B cell (primary cell): Measurements from ENCODE around the gene DHX35. TPM values are rescaled to one million over a fixed set of nuclear protein-coding genes. Genes with fewer than 3 reads are reported as not detected.

Experiments used
- ATAC-seq: fragments of 200-7000 bp; cut with Tn5 transposase; one replicate; pipeline ENCODE4 v1.10.0; 2021; ENCODE audit warnings: low read depth, mild to moderate bottlenecking, moderate number of reproducible peaks, moderate library complexity
- CTCF ChIA-PET: fragments of 350-600 bp; sonication (Branson Sonifier 250); formaldehyde crosslinking; loops from one replicate; lab custom pipeline; 2021; ENCODE audit warnings: antibody characterized with exemption, inconsistent platforms; lab: Charles Lee
- POLR2A ChIA-PET: fragments of 350-600 bp; sonication (Branson Sonifier 250); formaldehyde crosslinking; loops from one replicate; lab custom pipeline; 2021; ENCODE audit warnings: antibody characterized with exemption; lab: Charles Lee
- DNase-seq: peaks from one replicate; pipeline ENCODE4 v3.0.0; 2013
- H2AFZ ChIP-seq: 2 replicates; pipeline ENCODE4 v1.6.1; 2012; ENCODE audit warnings: mild to moderate bottlenecking, low read depth, low read length; ENCODE audit not compliant: insufficient read depth, poor library complexity, severe bottlenecking
- H3K27ac ChIP-seq, 2 donors: 1 replicate in 1 of 2; 2 replicates in 1 of 2; pipeline ENCODE4 v1.5.1; 2012 to 2013; ENCODE audit warnings: low read length in 2 of 2, mild to moderate bottlenecking in 2 of 2, moderate library complexity in 1 of 2
- H3K27me3 ChIP-seq, 4 experiments: fragments of 200-600 bp in 1 of 4; sonication (generic) in 1 of 4; replicated peaks in 1 of 4; 1 replicate in 2 of 4; 2 replicates in 2 of 4; pipeline versions ENCODE4 v1.6.1 to v1.7.0; 2013 to 2016; ENCODE audit warnings: low read length in 3 of 4, mild to moderate bottlenecking in 2 of 4, mixed read lengths in 1 of 4, moderate library complexity in 1 of 4; ENCODE audit not compliant: insufficient read depth in 4 of 4, control insufficient read depth in 3 of 4; ENCODE audit errors: control extremely low read depth in 1 of 4
- H3K36me3 ChIP-seq, 2 experiments: replicated peaks in 1 of 2; 1 replicate in 1 of 2; 2 replicates in 1 of 2; pipeline versions ENCODE4 v1.6.1 to v1.7.1; 2013; ENCODE audit warnings: low read length in 1 of 2; ENCODE audit not compliant: insufficient read depth in 2 of 2, control insufficient read depth in 1 of 2; ENCODE audit errors: control extremely low read depth in 1 of 2, extremely low read depth in 1 of 2
- H3K4me1 ChIP-seq, 2 donors: fragments of 200-600 bp in 1 of 2; sonication (generic) in 1 of 2; 1 replicate in 1 of 2; 2 replicates in 1 of 2; pipeline versions ENCODE4 v1.5.1 to v1.6.1; 2013 to 2017; ENCODE audit warnings: low read length in 2 of 2; ENCODE audit not compliant: control insufficient read depth in 2 of 2, insufficient read depth in 2 of 2
- H3K4me2 ChIP-seq: replicated peaks from 2 replicates; pipeline ENCODE3; 2012; ENCODE audit warnings: mild to moderate bottlenecking, low read depth, low read length; ENCODE audit not compliant: poor library complexity, severe bottlenecking
- H3K4me3 ChIP-seq, 5 experiments: fragments of 200-600 bp in 1 of 5; sonication (generic) in 1 of 5; 1 replicate in 3 of 5; 2 replicates in 2 of 5; pipeline versions ENCODE4 v1.5.1 to v1.7.0; 2011 to 2016; ENCODE audit warnings: low read length in 4 of 5, mild to moderate bottlenecking in 4 of 5, low read depth in 2 of 5, control low read depth in 1 of 5, moderate library complexity in 1 of 5; ENCODE audit not compliant: insufficient read depth in 1 of 5; ENCODE audit errors: control extremely low read depth in 1 of 5, extremely low read depth in 1 of 5
- H3K79me2 ChIP-seq: fragments of 200-600 bp; sonication (generic); one replicate; pipeline ENCODE4 v1.6.0; 2016; ENCODE audit warnings: low read length; ENCODE audit not compliant: control insufficient read depth, insufficient read depth
- H3K9ac ChIP-seq: fragments of 200-600 bp; sonication (generic); 2 replicates; pipeline ENCODE4 v1.6.1; 2017; ENCODE audit warnings: mild to moderate bottlenecking, low read length, moderate library complexity
- H3K9me3 ChIP-seq, 3 donors: one replicate each; pipeline versions ENCODE4 v1.6.1 to v1.7.1; 2013; ENCODE audit warnings: low read length in 2 of 3; ENCODE audit not compliant: control insufficient read depth in 2 of 3, insufficient read depth in 1 of 3; ENCODE audit errors: control extremely low read depth in 1 of 3
- H4K20me1 ChIP-seq: 2 replicates; pipeline ENCODE4 v1.6.0; 2012; ENCODE audit warnings: mild to moderate bottlenecking, low read length; ENCODE audit not compliant: insufficient read depth, control insufficient read depth, poor library complexity, severe bottlenecking
- H3K27ac Mint-ChIP-seq: one replicate; pipeline ENCODE4 v1.8.0; 2021; ENCODE audit warnings: mixed read lengths
- H3K27me3 Mint-ChIP-seq: one replicate; pipeline ENCODE4 v1.8.0; 2021; ENCODE audit warnings: mixed read lengths
- H3K4me1 Mint-ChIP-seq: one replicate; pipeline ENCODE4 v1.8.0; 2021; ENCODE audit warnings: mixed read lengths
- H3K4me3 Mint-ChIP-seq: one replicate; pipeline ENCODE4 v1.8.0; 2021; ENCODE audit warnings: mixed read lengths
- H3K9me3 Mint-ChIP-seq: one replicate; pipeline ENCODE4 v1.8.0; 2022; ENCODE audit warnings: mixed read lengths; ENCODE audit not compliant: insufficient read depth
- CTCF ChIP-seq: fragments of 200-600 bp; IDR thresholded peaks from one replicate; pipeline ENCODE4 v1.8.0; 2022; ENCODE audit warnings: antibody characterized with exemption, mild to moderate bottlenecking
- EZH2 ChIP-seq: IDR thresholded peaks from 2 replicates; pipeline ENCODE4 v1.6.1; 2012; ENCODE audit warnings: borderline replicate concordance, low read depth, mild to moderate bottlenecking, moderate library complexity, low read length; ENCODE audit not compliant: insufficient read depth, poor library complexity, severe bottlenecking
- WGBS: methylation state at CpG from one replicate; pipeline ENCODE4 v1.1.5; 2013; ENCODE audit warnings: missing lambda C conversion rate; ENCODE audit not compliant: insufficient coverage; 5-methylcytosine and 5-hydroxymethylcytosine counted together
- intact Hi-C: fragments of 100-400 bp; cut with micrococcal nuclease; formaldehyde crosslinking; loops from one replicate; pipeline ENCODE4 v1.10.0; 2022
- polyA plus RNA-seq: library from polyadenylated mRNA; depleted of rRNA; stranded (reverse); fragments of >200 nt; gene quantifications from 2 replicates; pipeline ENCODE4 v1.2.3, GENCODE V29; 2012
- total RNA-seq, 2 donors: library from RNA; stranded (reverse); fragments of 120-200 nt in 1 of 2; gene quantifications; 1 replicate in 1 of 2; 2 replicates in 1 of 2; pipeline versions ENCODE4 v1.2.3 to v1.2.4, GENCODE V29; 2013 to 2022

DHX35 gene
- total and polyA plus RNA-seq, 2 donors (not counting 1 experiment from before 2014, with no cell fraction given) = 7.5 to 12.4 TPM

- POLR2A ChIA-PET = no interaction called here
- no peaks in the 10 kb centered on the region for H3K4me1 Mint-ChIP-seq
- no peaks in the 10 kb centered on the region for H3K36me3 ChIP-seq
- no peak overlapping the region for H3K4me3 ChIP-seq
- H3K79me2 ChIP-seq = no peaks in the 10 kb centered on the region
- H3K9me3 ChIP-seq = no peaks in the 10 kb centered on the region
- H3K27ac ChIP-seq = no peak overlapping the region
- no peak overlapping the region for H3K4me3 Mint-ChIP-seq
- WGBS = no CpG with 5 or more reads among the region's 8 CpGs
- H3K4me1 ChIP-seq = no peaks in the 10 kb centered on the region
- no peak overlapping the region for H3K27ac Mint-ChIP-seq
- H3K9ac ChIP-seq = no peak overlapping the region
- DNase-seq (no peak), ATAC-seq (no peak)
- no peak overlapping the region for H2AFZ ChIP-seq
- intact Hi-C loops = no loop called here
- H3K27me3 ChIP-seq = no peaks in the 10 kb centered on the region
- H3K9me3 Mint-ChIP-seq = no peaks in the 10 kb centered on the region
- no peak for TF ChIP-seq CTCF
- TF ChIP-seq EZH2 = no peak
- H3K4me2 ChIP-seq = no peak overlapping the region
- no peaks in the 10 kb centered on the region for H4K20me1 ChIP-seq
- H3K27me3 Mint-ChIP-seq = no peaks in the 10 kb centered on the region
- CTCF ChIA-PET = no interaction called here
Observed at GRCh38 chr20:38953630-38954340, 8.4 kb upstream of the DHX35 start.

- ChIA-PET CTCF (interaction anchor here (1.2 kb wide), 1 partner anchor 92 kb away, joined by 3 read pairs; no protein-coding TSS in a partner anchor), POLR2A (no interaction called here)
- Histone ChIP-seq H3K36me3 (no peaks in the 10 kb centered on the region), H3K9ac (no peak overlapping the region), H4K20me1 (no peaks in the 10 kb centered on the region), H3K4me2 (no peak overlapping the region), H3K27ac (no peak overlapping the region), H3K4me3 (no peak overlapping the region), H3K4me1 (peaks cover 6 to 7% of the 10 kb centered on the region in 2 donors), H3K27me3 (no peaks in the 10 kb centered on the region), H3K9me3 (no peaks in the 10 kb centered on the region), H2AFZ (no peak overlapping the region), H3K79me2 (no peaks in the 10 kb centered on the region)
- intact Hi-C loops = no loop called here
- no peak for TF ChIP-seq CTCF
- H3K4me1 Mint-ChIP-seq = peaks cover 13% of the 10 kb centered on the region
- 100% methylated on average over 3 of the region's 5 CpGs for WGBS
- ATAC-seq (no peak), DNase-seq (no peak)
- H3K9me3 Mint-ChIP-seq = no peaks in the 10 kb centered on the region
- H3K27ac Mint-ChIP-seq = no peak overlapping the region
- H3K27me3 Mint-ChIP-seq = no peaks in the 10 kb centered on the region
- no peak overlapping the region for H3K4me3 Mint-ChIP-seq
Observed at GRCh38 chr20:38957235-38957876, 4.8 kb upstream of the DHX35 start.
